GM23338 (cell line): Measurements from ENCODE around the gene TJAP1. TPM values are rescaled to one million over a fixed set of nuclear protein-coding genes. Genes with fewer than 3 reads are reported as not detected.

Experiments
- ATAC-seq: fragments of 200-7000 bp; cut with Tn5 transposase; 3 replicates; pipeline ENCODE4 v1.9.1; 2020
- DNase-seq: peaks from one replicate; pipeline ENCODE4 v3.0.0-alpha.2; 2015; ENCODE audit warnings: low spot score
- H2AFZ ChIP-seq: fragments of 200-600 bp; sonication (generic); 2 replicates; pipeline ENCODE4 v1.8.0; 2016; ENCODE audit warnings: antibody characterized with exemption, mild to moderate bottlenecking, moderate library complexity
- H3F3A ChIP-seq: fragments of 200-600 bp; sonication (generic); replicated peaks from 2 replicates; pipeline ENCODE4 v1.8.0; 2017; ENCODE audit warnings: antibody characterized with exemption, mixed run types, low read depth
- H3K27ac ChIP-seq: fragments of 200-600 bp; sonication (generic); 2 replicates; pipeline ENCODE4 v1.6.1; 2016; ENCODE audit warnings: low read depth
- H3K27me3 ChIP-seq: fragments of 200-600 bp; sonication (generic); 2 replicates; pipeline ENCODE4 v1.8.0; 2016; ENCODE audit warnings: mild to moderate bottlenecking, mixed run types, moderate library complexity; ENCODE audit not compliant: insufficient read depth
- H3K36me3 ChIP-seq: fragments of 200-600 bp; sonication (generic); 2 replicates; pipeline ENCODE4 v1.8.0; 2016; ENCODE audit warnings: mild to moderate bottlenecking; ENCODE audit not compliant: insufficient read depth
- H3K4me1 ChIP-seq: fragments of 200-600 bp; sonication (generic); 2 replicates; pipeline ENCODE4 v1.8.0; 2016; ENCODE audit warnings: mild to moderate bottlenecking, moderate library complexity; ENCODE audit not compliant: insufficient read depth
- H3K4me2 ChIP-seq: fragments of 200-600 bp; sonication (generic); 2 replicates; pipeline ENCODE4 v1.7.1; 2017; ENCODE audit warnings: mixed run types
- H3K4me3 ChIP-seq: fragments of 200-600 bp; sonication (generic); 2 replicates; pipeline ENCODE4 v1.6.1; 2016; ENCODE audit warnings: mixed run types
- H3K79me2 ChIP-seq: fragments of 200-600 bp; sonication (generic); replicated peaks from 2 replicates; pipeline ENCODE4 v1.8.0; 2017; ENCODE audit warnings: mild to moderate bottlenecking; ENCODE audit not compliant: insufficient read depth
- H3K9me2 ChIP-seq: fragments of 200-600 bp; sonication (generic); 2 replicates; pipeline ENCODE4 v1.8.0; 2017; ENCODE audit not compliant: insufficient read depth
- H4K20me1 ChIP-seq: fragments of 200-600 bp; sonication (generic); replicated peaks from 2 replicates; pipeline ENCODE4 v1.8.0; 2017; ENCODE audit warnings: mild to moderate bottlenecking; ENCODE audit not compliant: insufficient read depth
- H3K27ac Mint-ChIP-seq: 2 replicates; pipeline ENCODE4 v1.8.0; 2020; ENCODE audit warnings: inconsistent platforms, mild to moderate bottlenecking, moderate library complexity, mixed read lengths
- H3K27me3 Mint-ChIP-seq: 3 replicates; pipeline ENCODE4 v1.8.0; 2022; ENCODE audit warnings: low read depth, mild to moderate bottlenecking, moderate library complexity, mixed read lengths, inconsistent platforms; ENCODE audit not compliant: insufficient read depth, poor library complexity
- H3K36me3 Mint-ChIP-seq: 3 replicates; pipeline ENCODE4 v1.8.0; 2021; ENCODE audit warnings: low read depth, mild to moderate bottlenecking, inconsistent platforms, moderate library complexity, mixed read lengths
- H3K4me1 Mint-ChIP-seq: 3 replicates; pipeline ENCODE4 v1.8.0; 2020; ENCODE audit warnings: mild to moderate bottlenecking, inconsistent platforms, mixed read lengths
- H3K4me3 Mint-ChIP-seq: 3 replicates; pipeline ENCODE4 v1.8.0; 2021; ENCODE audit warnings: moderate library complexity, mild to moderate bottlenecking, inconsistent platforms, mixed read lengths
- H3K9me3 Mint-ChIP-seq: 3 replicates; pipeline ENCODE4 v1.8.0; 2020; ENCODE audit warnings: moderate library complexity, mild to moderate bottlenecking, inconsistent platforms, mixed read lengths
- CREB1 ChIP-seq: fragments of 250-450 bp; sonication (Bioruptor Pico); IDR thresholded peaks from 2 replicates; pipeline ENCODE4 v1.5.0; 2020; ENCODE audit warnings: low read depth, mild to moderate bottlenecking, moderate library complexity
- EZH2 ChIP-seq: fragments of 200-600 bp; sonication (generic); IDR thresholded peaks from one replicate; pipeline ENCODE4 v1.8.0; 2017; ENCODE audit warnings: antibody characterized with exemption, mild to moderate bottlenecking, low read depth; ENCODE audit not compliant: unreplicated experiment
- EZH2phosphoT487 ChIP-seq: fragments of 200-600 bp; sonication (generic); IDR thresholded peaks from one replicate; pipeline ENCODE4 v1.8.1; 2018; ENCODE audit warnings: antibody characterized with exemption; ENCODE audit not compliant: unreplicated experiment
- NANOG ChIP-seq: IDR thresholded peaks from 2 replicates; pipeline ENCODE4 v1.6.1; 2016; ENCODE audit warnings: antibody characterized with exemption, borderline replicate concordance
- POLR2AphosphoS5 ChIP-seq: IDR thresholded peaks from 2 replicates; pipeline ENCODE4 v1.6.1; 2016; ENCODE audit warnings: antibody characterized with exemption, low read depth
- STAT1 ChIP-seq: IDR thresholded peaks from one replicate; pipeline ENCODE4 v1.6.1; 2016; ENCODE audit warnings: antibody characterized with exemption; ENCODE audit not compliant: unreplicated experiment
- ZNF114 ChIP-seq: fragments of 250-450 bp; sonication (Bioruptor Pico); IDR thresholded peaks from 2 replicates; pipeline ENCODE4 v1.5.0; 2020; ENCODE audit warnings: mild to moderate bottlenecking, moderate library complexity
- ZNF331 ChIP-seq: fragments of 250-450 bp; sonication (Bioruptor Pico); IDR thresholded peaks from 2 replicates; pipeline ENCODE4 v1.5.0; 2020; ENCODE audit warnings: low read depth, mild to moderate bottlenecking, moderate library complexity
- polyA plus RNA-seq: library from polyadenylated mRNA; unstranded; fragments of >200 nt; fragmentation: Nextera tagmentation; extraction: Ambion mirVana; gene quantifications from 2 replicates; pipeline ENCODE4 v1.2.1, GENCODE V29; 2016
- total RNA-seq: library from RNA; depleted of rRNA; stranded (reverse); fragments of >200 nt; shearing (Covaris generic); gene quantifications from 2 replicates; pipeline ENCODE4 v1.2.3, GENCODE V29; 2014
- TF ChIP-seq, protein P1 (sequence below), 2 experiments: fragments of 200-600 bp in 1 of 2; sonication (generic) in 1 of 2; conservative IDR thresholded peaks; 2 replicates each; pipeline versions ENCODE4 v1.5.1 to v1.6.1; 2016 to 2017; ENCODE audit warnings: antibody characterized with exemption in 2 of 2, low read depth in 2 of 2, mild to moderate bottlenecking in 2 of 2, moderate library complexity in 1 of 2
- TF ChIP-seq, protein P2 (sequence below): IDR thresholded peaks from 2 replicates; pipeline ENCODE4 v1.6.1; 2016; ENCODE audit warnings: antibody characterized with exemption
- TF ChIP-seq, protein P3 (sequence below): IDR thresholded peaks from one replicate; pipeline ENCODE4 v1.6.1; 2018; ENCODE audit warnings: antibody characterized with exemption; ENCODE audit not compliant: unreplicated experiment

The TJAP1 gene
- total and polyA plus RNA-seq, 2 experiments from 2014 or later = 17.6 to 34.3 TPM

DNA sequence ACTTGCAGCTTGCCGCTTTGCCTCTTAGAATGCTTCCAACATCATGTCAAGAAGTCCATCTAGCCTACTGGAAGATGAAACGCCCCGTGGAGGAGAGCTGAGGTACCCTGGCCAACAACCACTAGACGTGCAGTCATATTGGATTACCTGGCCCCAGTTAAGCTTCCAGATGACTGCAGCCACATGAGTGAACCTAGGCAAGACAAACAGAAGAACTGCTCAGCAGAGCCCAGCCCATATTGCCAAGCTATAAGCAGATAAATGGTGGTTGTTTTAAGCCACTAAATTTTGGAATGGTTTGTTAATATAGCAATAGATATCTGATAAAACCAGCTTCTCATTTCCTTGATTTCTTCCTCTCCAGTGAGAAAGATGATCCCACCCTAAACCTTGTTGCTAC lies 17.3 kb upstream of the TJAP1 start:
- H3K27me3 Mint-ChIP-seq = peaks cover 29% of the 10 kb centered on the region
- H3K9me3 Mint-ChIP-seq = peaks cover 3% of the 10 kb centered on the region; the same call in 2 of the 3 replicates
- Histone ChIP-seq H2AFZ (no peak overlapping the region), H3K4me3 (no peak overlapping the region), H3F3A (0 out of 2 replicates have a peak, but pooled peaks cover 4% of the 10 kb centered on the region), H3K36me3 (no peaks in the 10 kb centered on the region), H3K4me1 (no peaks in the 10 kb centered on the region), H3K27ac (no peak overlapping the region), H4K20me1 (no peaks in the 10 kb centered on the region; the same call in 1 of the 2 replicates), H3K9me2 (no peaks in the 10 kb centered on the region), H3K4me2 (no peak overlapping the region), H3K79me2 (no peaks in the 10 kb centered on the region), H3K27me3 (peaks cover 29% of the 10 kb centered on the region)
- TF ChIP-seq NANOG = no peak
- no peak for TF ChIP-seq ZNF331
- DNase-seq (no peak), ATAC-seq (no peak)
- H3K27ac Mint-ChIP-seq = no peak overlapping the region
- peaks cover 11% of the 10 kb centered on the region for H3K4me1 Mint-ChIP-seq
- H3K4me3 Mint-ChIP-seq = no peak overlapping the region
- H3K36me3 Mint-ChIP-seq = no peaks in the 10 kb centered on the region; the same call in 2 of the 3 replicates

DNA sequence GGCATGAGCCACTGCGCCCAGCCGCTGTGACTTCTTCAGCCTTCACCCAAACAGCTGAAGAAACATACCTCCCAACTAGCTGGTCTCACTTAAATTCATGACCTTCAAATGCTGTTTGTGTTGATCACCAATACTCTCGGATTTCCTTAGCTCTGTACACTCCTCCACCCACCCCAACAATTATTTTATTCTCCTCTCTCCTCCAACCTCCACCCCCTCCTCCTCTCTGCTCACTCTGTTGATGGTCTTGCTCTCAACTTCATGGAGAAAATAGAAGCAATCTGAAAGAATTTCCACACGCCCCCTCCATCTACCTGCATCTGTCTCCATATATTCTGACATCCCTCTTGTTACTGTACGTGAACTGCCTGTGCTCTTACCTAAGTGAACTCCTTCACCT lies 15.4 kb upstream of the TJAP1 start:
- peaks cover 14% of the 10 kb centered on the region for H3K27me3 Mint-ChIP-seq
- H3K36me3 Mint-ChIP-seq = no peaks in the 10 kb centered on the region; the same call in 2 of the 3 replicates
- no peaks in the 10 kb centered on the region for H3K36me3 ChIP-seq
- ATAC-seq (no peak), DNase-seq (no peak)
- H3K27ac Mint-ChIP-seq = no peak overlapping the region
- H3K27ac ChIP-seq = no peak overlapping the region
- no peak overlapping the region for H3K4me3 Mint-ChIP-seq
- H3K4me2 ChIP-seq = no peak overlapping the region
- H3K4me3 ChIP-seq = no peak overlapping the region
- H3K4me1 ChIP-seq = no peaks in the 10 kb centered on the region
- H2AFZ ChIP-seq = no peak overlapping the region
- peaks cover 11% of the 10 kb centered on the region for H3K27me3 ChIP-seq
- no peaks in the 10 kb centered on the region; the same call in 1 of the 2 replicates for H4K20me1 ChIP-seq
- H3K79me2 ChIP-seq = no peaks in the 10 kb centered on the region
- peaks cover under 1% of the 10 kb centered on the region; the same call in 2 of the 3 replicates for H3K9me3 Mint-ChIP-seq
- H3K4me1 Mint-ChIP-seq = peaks cover 1% of the 10 kb centered on the region; the same call in 1 of the 3 replicates
- no peaks in the 10 kb centered on the region for H3F3A ChIP-seq
- no peaks in the 10 kb centered on the region for H3K9me2 ChIP-seq
- TF ChIP-seq, protein P1, sequence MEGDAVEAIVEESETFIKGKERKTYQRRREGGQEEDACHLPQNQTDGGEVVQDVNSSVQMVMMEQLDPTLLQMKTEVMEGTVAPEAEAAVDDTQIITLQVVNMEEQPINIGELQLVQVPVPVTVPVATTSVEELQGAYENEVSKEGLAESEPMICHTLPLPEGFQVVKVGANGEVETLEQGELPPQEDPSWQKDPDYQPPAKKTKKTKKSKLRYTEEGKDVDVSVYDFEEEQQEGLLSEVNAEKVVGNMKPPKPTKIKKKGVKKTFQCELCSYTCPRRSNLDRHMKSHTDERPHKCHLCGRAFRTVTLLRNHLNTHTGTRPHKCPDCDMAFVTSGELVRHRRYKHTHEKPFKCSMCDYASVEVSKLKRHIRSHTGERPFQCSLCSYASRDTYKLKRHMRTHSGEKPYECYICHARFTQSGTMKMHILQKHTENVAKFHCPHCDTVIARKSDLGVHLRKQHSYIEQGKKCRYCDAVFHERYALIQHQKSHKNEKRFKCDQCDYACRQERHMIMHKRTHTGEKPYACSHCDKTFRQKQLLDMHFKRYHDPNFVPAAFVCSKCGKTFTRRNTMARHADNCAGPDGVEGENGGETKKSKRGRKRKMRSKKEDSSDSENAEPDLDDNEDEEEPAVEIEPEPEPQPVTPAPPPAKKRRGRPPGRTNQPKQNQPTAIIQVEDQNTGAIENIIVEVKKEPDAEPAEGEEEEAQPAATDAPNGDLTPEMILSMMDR (conservative IDR thresholded peaks at IDR 0.05; ENCODE audit: low read depth in 2 of 2) = no peak
- no peak for TF ChIP-seq POLR2AphosphoS5
- no peak for TF ChIP-seq EZH2phosphoT487
- TF ChIP-seq, protein P2, sequence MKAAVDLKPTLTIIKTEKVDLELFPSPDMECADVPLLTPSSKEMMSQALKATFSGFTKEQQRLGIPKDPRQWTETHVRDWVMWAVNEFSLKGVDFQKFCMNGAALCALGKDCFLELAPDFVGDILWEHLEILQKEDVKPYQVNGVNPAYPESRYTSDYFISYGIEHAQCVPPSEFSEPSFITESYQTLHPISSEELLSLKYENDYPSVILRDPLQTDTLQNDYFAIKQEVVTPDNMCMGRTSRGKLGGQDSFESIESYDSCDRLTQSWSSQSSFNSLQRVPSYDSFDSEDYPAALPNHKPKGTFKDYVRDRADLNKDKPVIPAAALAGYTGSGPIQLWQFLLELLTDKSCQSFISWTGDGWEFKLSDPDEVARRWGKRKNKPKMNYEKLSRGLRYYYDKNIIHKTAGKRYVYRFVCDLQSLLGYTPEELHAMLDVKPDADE = no peak
- TF ChIP-seq, protein P3, sequence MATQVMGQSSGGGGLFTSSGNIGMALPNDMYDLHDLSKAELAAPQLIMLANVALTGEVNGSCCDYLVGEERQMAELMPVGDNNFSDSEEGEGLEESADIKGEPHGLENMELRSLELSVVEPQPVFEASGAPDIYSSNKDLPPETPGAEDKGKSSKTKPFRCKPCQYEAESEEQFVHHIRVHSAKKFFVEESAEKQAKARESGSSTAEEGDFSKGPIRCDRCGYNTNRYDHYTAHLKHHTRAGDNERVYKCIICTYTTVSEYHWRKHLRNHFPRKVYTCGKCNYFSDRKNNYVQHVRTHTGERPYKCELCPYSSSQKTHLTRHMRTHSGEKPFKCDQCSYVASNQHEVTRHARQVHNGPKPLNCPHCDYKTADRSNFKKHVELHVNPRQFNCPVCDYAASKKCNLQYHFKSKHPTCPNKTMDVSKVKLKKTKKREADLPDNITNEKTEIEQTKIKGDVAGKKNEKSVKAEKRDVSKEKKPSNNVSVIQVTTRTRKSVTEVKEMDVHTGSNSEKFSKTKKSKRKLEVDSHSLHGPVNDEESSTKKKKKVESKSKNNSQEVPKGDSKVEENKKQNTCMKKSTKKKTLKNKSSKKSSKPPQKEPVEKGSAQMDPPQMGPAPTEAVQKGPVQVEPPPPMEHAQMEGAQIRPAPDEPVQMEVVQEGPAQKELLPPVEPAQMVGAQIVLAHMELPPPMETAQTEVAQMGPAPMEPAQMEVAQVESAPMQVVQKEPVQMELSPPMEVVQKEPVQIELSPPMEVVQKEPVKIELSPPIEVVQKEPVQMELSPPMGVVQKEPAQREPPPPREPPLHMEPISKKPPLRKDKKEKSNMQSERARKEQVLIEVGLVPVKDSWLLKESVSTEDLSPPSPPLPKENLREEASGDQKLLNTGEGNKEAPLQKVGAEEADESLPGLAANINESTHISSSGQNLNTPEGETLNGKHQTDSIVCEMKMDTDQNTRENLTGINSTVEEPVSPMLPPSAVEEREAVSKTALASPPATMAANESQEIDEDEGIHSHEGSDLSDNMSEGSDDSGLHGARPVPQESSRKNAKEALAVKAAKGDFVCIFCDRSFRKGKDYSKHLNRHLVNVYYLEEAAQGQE = no peak
- no peak for TF ChIP-seq ZNF114 (CRISPR knock-in tag)
- TF ChIP-seq STAT1 = no peak
- TF ChIP-seq CREB1 = no peak
- no peak for TF ChIP-seq EZH2
- no peak for TF ChIP-seq ZNF331
